Common myeloid progenitor, CD34-positive (primary cell): ENCODE measurements around the gene CYP39A1. TPM values are rescaled to one million over a fixed set of nuclear protein-coding genes. Genes with fewer than 3 reads are reported as not detected.
A peak's percentile ranks its signal among the peaks of the same experiment; 100 is the strongest.

Experiments
- CTCF ChIA-PET: fragments of 350-600 bp; sonication (Branson Sonifier 250); formaldehyde crosslinking; loops from one replicate; lab custom pipeline; 2021; ENCODE audit warnings: antibody characterized with exemption; lab: Charles Lee
- POLR2A ChIA-PET: fragments of 350-600 bp; sonication (Branson Sonifier 250); formaldehyde crosslinking; loops from one replicate; lab custom pipeline; 2021; ENCODE audit warnings: antibody characterized with exemption; lab: Charles Lee
- DNase-seq, 3 donors: peaks; one replicate each; pipeline versions ENCODE4 v3.0.0 to v3.0.0-alpha.2; 2013
- H3K27ac ChIP-seq, 2 experiments: 1 replicate in 1 of 2; 2 replicates in 1 of 2; pipeline ENCODE4 v1.7.0; 2013; ENCODE audit warnings: inconsistent platforms in 2 of 2, low read length in 2 of 2, mild to moderate bottlenecking in 2 of 2, low read depth in 1 of 2, moderate library complexity in 1 of 2; ENCODE audit not compliant: severe bottlenecking in 2 of 2, insufficient read depth in 1 of 2, poor library complexity in 1 of 2
- H3K27me3 ChIP-seq, 5 experiments: replicated peaks in 2 of 5; 1 replicate in 3 of 5; 2 replicates in 2 of 5; pipeline versions ENCODE4 v1.6.1 to v1.7.0; 2013; ENCODE audit warnings: low read length in 4 of 5, mild to moderate bottlenecking in 2 of 5, moderate library complexity in 2 of 5, inconsistent platforms in 1 of 5; ENCODE audit not compliant: insufficient read depth in 5 of 5, control insufficient read depth in 4 of 5
- H3K36me3 ChIP-seq, 4 experiments: 1 replicate in 2 of 4; 2 replicates in 2 of 4; pipeline versions ENCODE4 v1.6.1 to v1.7.0; 2013; ENCODE audit warnings: low read length in 3 of 4, control low read depth in 1 of 4, mild to moderate bottlenecking in 1 of 4; ENCODE audit not compliant: control insufficient read depth in 4 of 4, insufficient read depth in 4 of 4
- H3K4me1 ChIP-seq, 4 experiments: 1 replicate in 3 of 4; 2 replicates in 1 of 4; pipeline versions ENCODE4 v1.6.1 to v1.7.1; 2013; ENCODE audit warnings: low read length in 3 of 4, mild to moderate bottlenecking in 3 of 4, control low read depth in 1 of 4, inconsistent platforms in 1 of 4, moderate library complexity in 1 of 4; ENCODE audit not compliant: control insufficient read depth in 4 of 4, insufficient read depth in 4 of 4; ENCODE audit errors: control extremely low read depth in 1 of 4
- H3K4me3 ChIP-seq, 7 experiments: 1 replicate in 4 of 7; 2 replicates in 3 of 7; pipeline versions ENCODE4 v1.5.1 to v1.7.0; 2013; ENCODE audit warnings: mild to moderate bottlenecking in 7 of 7, low read length in 6 of 7, moderate library complexity in 6 of 7, inconsistent platforms in 2 of 7, low read depth in 2 of 7, control low read depth in 1 of 7; ENCODE audit not compliant: insufficient read depth in 4 of 7, control insufficient read depth in 1 of 7; ENCODE audit errors: extremely low read depth in 1 of 7
- H3K9me3 ChIP-seq, 5 experiments: 1 replicate in 4 of 5; 2 replicates in 1 of 5; pipeline versions ENCODE4 v1.6.1 to v1.7.1; 2013; ENCODE audit warnings: low read length in 4 of 5, mild to moderate bottlenecking in 2 of 5, inconsistent platforms in 1 of 5, low read depth in 1 of 5, moderate library complexity in 1 of 5; ENCODE audit not compliant: control insufficient read depth in 4 of 5, insufficient read depth in 2 of 5; ENCODE audit errors: control extremely low read depth in 1 of 5
- WGBS: methylation state at CpG from one replicate; pipeline ENCODE4 v1.1.5; 2013; ENCODE audit not compliant: insufficient coverage; 5-methylcytosine and 5-hydroxymethylcytosine counted together
- polyA plus RNA-seq: library from polyadenylated mRNA; unstranded; fragments of 120-200 nt; gene quantifications from one replicate; pipeline ENCODE4 v1.2.1, GENCODE V29; 2013

Gene CYP39A1
- polyA plus RNA-seq, result 1.0 TPM

- H3K4me3 ChIP-seq, result peak within 1 kb of the TSS; percentile 68 to 95 (median 91)
- H3K36me3 ChIP-seq, result no peaks in the 10 kb centered on the region
- WGBS, result under 1% methylated on average over 61 of the region's 72 CpGs
- ChIA-PET CTCF (no interaction called here), POLR2A (no interaction called here)
- peaks cover 5 to 15% (median 13%) of the 10 kb centered on the region in 4 experiments for H3K4me1 ChIP-seq
- peaks cover 0 to 6% (median 0%) of the 10 kb centered on the region in 5 experiments for H3K27me3 ChIP-seq
- H3K9me3 ChIP-seq, result no peaks in the 10 kb centered on the region
- no peak within 1 kb of the TSS for H3K27ac ChIP-seq
- DNase-seq, result peak; percentile 80 to 89 (median 84)
Measured at GRCh38 chr6:46652603-46653438, at the start of gene CYP39A1, which contains the start of gene SLC25A27. CYP39A1 (minus strand) TSS chr6:46652818; CDS start chr6:46652582, 236 bp downstream. SLC25A27 (plus strand) TSS chr6:46652975; CDS start chr6:46653193, 218 bp downstream.

GRCh38 chr6:46699970-46700369 lies 47.4 kb upstream of the CYP39A1 start:
- no peak for DNase-seq
- POLR2A ChIA-PET, result interaction anchor here (0.6 kb wide), 1 partner anchor 675 kb away, joined by 3 read pairs; no protein-coding TSS in a partner anchor

GRCh38 chr6:46690911-46691451 lies 38.4 kb upstream of the CYP39A1 start:
- no CpG with 5 or more reads among the region's 1 CpG for WGBS
- Histone ChIP-seq H3K27me3 (no peaks in the 10 kb centered on the region), H3K36me3 (no peaks in the 10 kb centered on the region), H3K9me3 (peaks cover 0 to 9% (median 3%) of the 10 kb centered on the region in 5 experiments), H3K4me3 (no peak overlapping the region), H3K4me1 (no peaks in the 10 kb centered on the region), H3K27ac (no peak overlapping the region)
- CTCF ChIA-PET, result no interaction called here
- POLR2A ChIA-PET, result no interaction called here
- no peak for DNase-seq

More at GRCh38 chr6:46699970-46700369, 47.4 kb upstream of the CYP39A1 start:
- H3K4me1 ChIP-seq, result no peaks in the 10 kb centered on the region
- H3K27me3 ChIP-seq, result no peaks in the 10 kb centered on the region
- H3K4me3 ChIP-seq, result no peak overlapping the region
- no peaks in the 10 kb centered on the region for H3K36me3 ChIP-seq
- CTCF ChIA-PET, result no interaction called here
- no peaks in the 10 kb centered on the region for H3K9me3 ChIP-seq
- no peak overlapping the region for H3K27ac ChIP-seq
- no CpG with 5 or more reads among the region's 1 CpG for WGBS

- no peak overlapping the region for H3K27ac ChIP-seq
- ChIA-PET CTCF (interaction anchor here (1.0 kb wide), 1 partner anchor 14 kb away, joined by 3 read pairs; no protein-coding TSS in a partner anchor), POLR2A (no interaction called here)
- H3K4me1 ChIP-seq, result no peaks in the 10 kb centered on the region
- no peaks in the 10 kb centered on the region for H3K36me3 ChIP-seq
- no peak overlapping the region for H3K4me3 ChIP-seq
- 94% methylated on average over 2 of the region's 2 CpGs for WGBS
- peaks cover 0 to 9% (median 3%) of the 10 kb centered on the region in 5 experiments for H3K9me3 ChIP-seq
- H3K27me3 ChIP-seq, result no peaks in the 10 kb centered on the region
- no peak for DNase-seq
Measured at GRCh38 chr6:46690141-46690755, 37.6 kb upstream of the CYP39A1 start.

DNA sequence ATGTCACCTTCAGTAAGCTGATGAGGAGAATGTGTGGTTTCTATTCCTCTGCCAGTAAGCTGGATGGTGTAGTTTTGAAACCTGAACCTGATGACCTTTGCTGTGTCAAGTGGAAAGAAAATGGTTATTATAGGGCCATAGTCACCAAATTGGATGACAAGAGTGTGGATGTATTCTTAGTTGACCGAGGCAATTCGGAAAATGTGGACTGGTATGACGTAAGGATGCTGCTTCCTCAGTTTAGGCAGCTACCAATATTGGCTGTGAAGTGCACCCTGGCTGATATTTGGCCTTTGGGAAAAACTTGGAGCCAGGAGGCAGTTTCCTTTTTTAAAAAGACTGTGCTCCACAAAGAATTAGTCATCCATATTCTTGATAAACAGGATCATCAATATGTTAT lies 37.0 kb upstream of the CYP39A1 start:
- Histone ChIP-seq H3K27me3 (no peaks in the 10 kb centered on the region), H3K4me1 (no peaks in the 10 kb centered on the region), H3K27ac (no peak overlapping the region), H3K9me3 (peaks cover 0 to 9% (median 3%) of the 10 kb centered on the region in 5 experiments), H3K4me3 (no peak overlapping the region), H3K36me3 (no peaks in the 10 kb centered on the region)
- no peak for DNase-seq
- WGBS, result 100% methylated on average over 3 of the region's 3 CpGs
- POLR2A ChIA-PET, result no interaction called here
- CTCF ChIA-PET, result interaction anchor here (1.0 kb wide), 1 partner anchor 15 kb away, joined by 3 read pairs; no protein-coding TSS in a partner anchor

DNA sequence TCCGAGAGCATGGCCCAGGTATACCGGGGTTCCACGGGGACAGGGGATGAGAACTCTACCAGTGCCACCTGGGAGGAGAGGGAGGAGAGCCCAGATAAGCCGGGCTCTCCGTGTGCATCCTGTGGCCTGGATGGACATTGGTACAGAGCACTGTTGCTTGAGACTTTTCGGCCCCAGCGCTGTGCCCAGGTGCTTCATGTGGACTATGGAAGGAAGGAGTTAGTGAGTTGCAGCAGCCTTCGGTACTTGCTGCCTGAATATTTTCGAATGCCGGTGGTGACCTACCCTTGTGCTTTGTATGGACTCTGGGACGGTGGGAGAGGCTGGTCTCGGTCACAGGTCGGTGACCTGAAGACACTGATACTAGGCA lies 36.3 kb upstream of the CYP39A1 start:
- DNase-seq, result no peak
- WGBS, result 98% methylated on average over 13 of the region's 13 CpGs
- H3K27ac ChIP-seq, result no peak overlapping the region
- H3K27me3 ChIP-seq, result no peaks in the 10 kb centered on the region
- POLR2A ChIA-PET, result no interaction called here
- no peak overlapping the region for H3K4me3 ChIP-seq
- H3K36me3 ChIP-seq, result no peaks in the 10 kb centered on the region
- H3K9me3 ChIP-seq, result peaks cover 0 to 9% (median 3%) of the 10 kb centered on the region in 5 experiments
- H3K4me1 ChIP-seq, result no peaks in the 10 kb centered on the region
- CTCF ChIA-PET, result no interaction called here
